Measurements from ENCODE around the gene RBBP9.

DNA sequence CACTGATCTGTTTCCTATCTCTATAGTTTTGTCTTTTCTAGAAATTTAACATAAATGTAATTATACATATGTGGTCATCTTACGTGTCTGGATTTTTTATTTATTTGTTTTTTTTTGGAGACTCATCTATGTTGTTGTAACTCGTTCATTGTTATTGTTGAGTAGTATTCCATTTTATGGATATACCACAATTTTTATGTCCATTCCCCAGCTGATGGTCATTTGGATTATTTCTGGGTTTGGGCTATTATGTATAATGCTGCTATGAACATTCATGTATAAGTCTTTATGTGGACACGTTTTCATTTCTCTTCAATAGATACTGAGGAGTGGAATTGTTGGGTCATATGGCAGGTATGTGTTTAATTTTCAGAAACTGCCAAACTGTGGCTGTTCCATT, 40.4 kb downstream of the RBBP9 start:
- TF ChIP-seq, protein P1, sequence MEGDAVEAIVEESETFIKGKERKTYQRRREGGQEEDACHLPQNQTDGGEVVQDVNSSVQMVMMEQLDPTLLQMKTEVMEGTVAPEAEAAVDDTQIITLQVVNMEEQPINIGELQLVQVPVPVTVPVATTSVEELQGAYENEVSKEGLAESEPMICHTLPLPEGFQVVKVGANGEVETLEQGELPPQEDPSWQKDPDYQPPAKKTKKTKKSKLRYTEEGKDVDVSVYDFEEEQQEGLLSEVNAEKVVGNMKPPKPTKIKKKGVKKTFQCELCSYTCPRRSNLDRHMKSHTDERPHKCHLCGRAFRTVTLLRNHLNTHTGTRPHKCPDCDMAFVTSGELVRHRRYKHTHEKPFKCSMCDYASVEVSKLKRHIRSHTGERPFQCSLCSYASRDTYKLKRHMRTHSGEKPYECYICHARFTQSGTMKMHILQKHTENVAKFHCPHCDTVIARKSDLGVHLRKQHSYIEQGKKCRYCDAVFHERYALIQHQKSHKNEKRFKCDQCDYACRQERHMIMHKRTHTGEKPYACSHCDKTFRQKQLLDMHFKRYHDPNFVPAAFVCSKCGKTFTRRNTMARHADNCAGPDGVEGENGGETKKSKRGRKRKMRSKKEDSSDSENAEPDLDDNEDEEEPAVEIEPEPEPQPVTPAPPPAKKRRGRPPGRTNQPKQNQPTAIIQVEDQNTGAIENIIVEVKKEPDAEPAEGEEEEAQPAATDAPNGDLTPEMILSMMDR (conservative IDR thresholded peaks at IDR 0.05; ENCODE audit: low read length): no peak
- TF ChIP-seq EZH2phosphoT487 (IDR thresholded peaks at IDR 0.05; ENCODE audit: borderline replicate concordance, low read depth, low read length): no peak
